G401.6 (cell line): ENCODE results near the gene S100A14.
"Not testable (repeated sequence)": the region's sequence is repeated elsewhere in the genome, so short reads cannot be mapped to it uniquely, and the experiment has no call there.

ENCODE experiments used
- FAIRE-seq: peaks from 2 replicates; lab custom pipeline; 2012; peaks lifted over from hg19 to GRCh38; lab: Jason Lieb, UNC

The S100A14 gene

GRCh38 chr1:153586347-153586746, 29.8 kb downstream of the S100A14 start:
- FAIRE-seq, result no peak

DNA sequence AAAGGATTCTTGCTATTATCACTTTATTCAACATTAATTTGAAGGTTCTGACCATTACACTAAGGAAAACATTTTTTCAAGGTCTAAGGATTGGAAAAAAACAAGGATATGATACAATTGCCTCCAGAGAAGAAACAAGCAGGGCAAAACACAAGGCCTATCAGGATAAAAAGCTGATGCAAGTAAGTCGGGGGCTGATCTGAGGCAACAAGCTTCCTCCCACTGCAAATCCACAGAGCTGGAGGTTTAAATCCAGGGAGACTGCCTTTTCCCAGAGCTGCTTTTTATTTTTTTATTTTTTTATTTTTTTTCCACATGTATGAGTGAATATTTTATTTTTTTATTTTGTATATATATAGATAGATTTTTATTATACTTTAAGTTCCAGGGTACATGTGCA, 31.1 kb downstream of the S100A14 start:
- no peak for FAIRE-seq

GRCh38 chr1:153583976-153584375, 32.1 kb downstream of the S100A14 start:
- no peak for FAIRE-seq

GRCh38 chr1:153583514-153583913, 32.6 kb downstream of the S100A14 start:
- FAIRE-seq, result not testable (repeated sequence)

DNA sequence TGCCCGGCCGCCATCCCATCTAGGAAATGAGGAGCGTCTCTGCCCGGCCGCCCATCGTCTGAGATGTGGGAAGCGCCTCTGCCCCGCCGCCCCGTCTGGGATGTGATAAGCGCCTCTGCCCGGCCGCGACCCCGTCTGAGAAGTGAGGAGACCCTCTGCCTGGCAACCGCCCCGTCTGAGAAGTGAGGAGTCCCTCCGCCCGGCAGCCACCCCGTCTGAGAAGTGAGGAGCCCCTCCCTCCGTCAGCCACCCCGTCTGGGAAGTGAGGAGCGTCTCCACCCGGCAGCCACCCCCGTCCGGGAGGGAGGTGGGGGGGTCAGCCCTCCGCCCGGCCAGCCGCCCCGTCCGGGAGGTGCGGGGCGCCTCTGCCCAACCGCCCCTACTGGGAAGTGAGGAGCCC, 33.3 kb downstream of the S100A14 start:
- not testable (repeated sequence) for FAIRE-seq

GRCh38 chr1:153578936-153579335, 37.2 kb downstream of the S100A14 start:
- FAIRE-seq, result no peak

DNA sequence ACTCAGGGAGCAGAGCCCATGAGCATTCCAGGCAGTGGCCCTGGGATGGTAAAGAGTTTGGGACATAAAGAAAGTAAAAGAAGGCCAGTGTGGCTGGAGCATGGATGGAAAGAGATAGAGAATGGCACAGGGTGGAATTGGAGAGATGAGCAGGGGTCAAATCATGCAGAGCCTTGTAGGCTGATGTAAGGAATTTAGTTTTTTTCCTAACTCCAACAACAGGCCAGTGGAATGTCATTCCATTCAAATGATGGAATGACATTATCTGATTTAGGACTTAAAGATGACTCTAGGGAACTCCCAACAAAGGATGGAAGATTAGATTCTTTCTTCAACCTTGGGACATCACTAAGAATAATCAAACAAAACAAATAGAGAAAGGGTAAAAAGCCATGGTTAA, 37.6 kb downstream of the S100A14 start:
- no peak for FAIRE-seq

DNA sequence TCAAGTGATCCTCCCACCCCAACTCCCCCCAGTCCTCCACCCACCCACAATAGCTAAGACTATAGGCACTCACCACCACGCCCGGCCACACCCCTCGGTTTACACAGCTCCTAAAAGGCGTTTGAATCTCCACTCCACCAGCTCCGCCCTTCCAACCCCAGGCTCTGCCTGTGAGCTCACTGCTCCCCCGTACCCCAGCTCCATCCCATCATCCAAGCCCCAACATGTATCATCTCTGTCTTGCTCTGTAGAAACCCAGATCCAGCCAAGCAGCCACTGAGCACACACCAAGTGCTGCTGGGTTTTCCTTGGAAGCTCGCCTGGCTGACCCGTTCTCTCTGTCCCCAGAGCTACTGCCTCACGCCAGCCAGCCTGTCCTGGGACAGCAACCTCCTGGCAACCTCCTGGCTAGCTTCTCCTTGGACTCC, 38.5 kb downstream of the S100A14 start:
- FAIRE-seq, result no peak

DNA sequence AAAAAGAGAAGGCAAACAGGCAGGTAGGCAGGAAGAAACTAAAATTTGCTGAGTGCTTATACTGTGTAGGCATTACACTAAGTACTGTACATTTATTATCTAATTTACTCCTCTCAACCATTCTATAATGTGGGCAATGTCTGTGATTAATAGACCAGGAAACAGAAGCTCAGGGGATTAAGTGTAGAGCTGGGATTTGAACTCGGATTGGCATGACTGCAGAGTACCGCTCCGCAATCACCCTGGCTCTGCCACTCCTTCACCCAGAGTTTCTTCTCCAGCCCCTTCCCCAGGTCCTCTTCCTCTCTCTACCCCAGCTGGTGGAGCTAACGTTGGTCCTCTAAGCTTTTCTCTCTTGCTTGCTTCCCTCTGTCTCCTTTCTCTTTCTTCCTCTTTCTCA, 39.0 kb downstream of the S100A14 start:
- FAIRE-seq, result no peak

- FAIRE-seq, result not testable (repeated sequence)
Measured at GRCh38 chr1:153575497-153575896, 40.6 kb downstream of the S100A14 start.

DNA sequence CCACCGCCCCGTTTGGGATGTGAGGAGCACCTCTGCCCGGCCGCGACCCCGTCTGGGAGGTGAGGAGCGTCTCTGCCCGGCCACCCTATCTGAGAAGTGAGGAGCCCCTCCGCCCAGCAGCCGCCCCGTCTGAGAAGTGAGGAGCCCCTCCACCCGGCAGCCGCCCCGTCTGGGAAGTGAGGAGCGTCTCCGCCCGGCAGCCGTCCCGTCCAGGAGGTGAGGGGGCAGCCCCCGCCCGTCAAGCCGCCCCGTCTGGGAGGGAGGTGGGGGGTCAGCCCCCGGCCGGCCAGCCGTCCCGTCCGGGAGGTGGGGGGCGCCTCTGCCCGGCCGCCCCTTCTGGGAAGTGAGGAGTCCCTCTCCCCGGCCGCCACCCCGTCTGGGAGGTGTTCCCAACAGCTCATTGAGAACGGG, 41.0 kb downstream of the S100A14 start:
- FAIRE-seq, result not testable (repeated sequence)

- no peak for FAIRE-seq
Measured at GRCh38 chr1:153573351-153573750, 42.8 kb downstream of the S100A14 start.

- FAIRE-seq, result no peak
Measured at GRCh38 chr1:153572569-153573015, 43.5 kb downstream of the S100A14 start.

GRCh38 chr1:153571706-153572105, 44.4 kb downstream of the S100A14 start:
- no peak for FAIRE-seq

- no peak for FAIRE-seq
Measured at GRCh38 chr1:153570874-153571273, 45.3 kb downstream of the S100A14 start.

DNA sequence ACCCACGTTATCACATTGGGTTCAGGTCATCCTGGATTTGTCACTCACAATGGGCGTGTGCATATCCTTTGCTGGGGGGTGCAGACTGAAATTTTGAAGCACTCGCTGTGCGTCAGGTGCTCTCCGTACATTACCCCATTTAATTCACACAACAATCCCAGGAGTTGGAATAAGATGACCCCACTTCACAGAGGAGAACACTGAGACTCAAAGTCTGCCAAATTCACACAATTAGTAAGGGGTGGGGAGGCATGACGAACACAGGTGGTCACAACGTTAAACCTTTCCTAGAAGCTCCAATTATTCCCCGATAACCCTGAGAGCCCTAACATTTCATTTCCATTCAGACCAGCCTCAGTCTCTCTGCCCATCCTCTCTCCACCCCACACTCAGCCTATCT, 46.7 kb downstream of the S100A14 start:
- no peak for FAIRE-seq

DNA sequence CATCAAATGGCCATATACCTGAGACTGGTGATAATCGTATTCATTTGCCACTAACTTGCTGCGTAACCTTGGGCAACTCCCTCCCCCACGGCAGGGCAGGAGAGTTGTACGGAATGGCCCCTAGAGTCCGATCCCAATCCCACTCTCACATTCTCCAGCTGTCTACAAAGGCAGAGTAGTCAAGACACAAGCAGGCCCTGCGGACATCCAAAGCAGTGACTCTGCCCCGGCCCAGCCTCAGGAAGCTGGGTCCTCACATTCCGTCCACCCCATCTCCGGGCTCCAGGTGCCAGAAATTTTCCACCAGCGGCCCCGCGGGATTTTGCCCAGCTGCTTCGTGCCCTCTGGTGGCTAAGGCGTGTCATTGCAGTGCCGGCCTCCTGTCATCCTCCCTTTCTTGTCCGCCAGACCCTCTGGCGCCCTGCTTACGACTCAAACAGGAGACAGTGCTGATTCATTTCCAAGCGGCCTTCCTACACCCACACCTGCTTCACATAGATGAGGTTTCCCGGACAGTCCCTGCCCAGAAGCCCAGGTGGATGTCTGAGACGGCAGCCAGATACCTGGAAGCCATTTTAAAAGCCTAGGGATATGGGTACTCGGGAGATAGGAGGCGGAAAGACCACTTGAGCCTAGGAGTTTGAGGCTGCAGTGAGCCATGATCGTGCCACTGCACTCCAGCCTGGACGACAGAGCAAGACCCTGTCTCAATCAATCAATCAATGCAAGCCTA, 47.6 kb downstream of the S100A14 start:
- peak; percentile 87 for FAIRE-seq

DNA sequence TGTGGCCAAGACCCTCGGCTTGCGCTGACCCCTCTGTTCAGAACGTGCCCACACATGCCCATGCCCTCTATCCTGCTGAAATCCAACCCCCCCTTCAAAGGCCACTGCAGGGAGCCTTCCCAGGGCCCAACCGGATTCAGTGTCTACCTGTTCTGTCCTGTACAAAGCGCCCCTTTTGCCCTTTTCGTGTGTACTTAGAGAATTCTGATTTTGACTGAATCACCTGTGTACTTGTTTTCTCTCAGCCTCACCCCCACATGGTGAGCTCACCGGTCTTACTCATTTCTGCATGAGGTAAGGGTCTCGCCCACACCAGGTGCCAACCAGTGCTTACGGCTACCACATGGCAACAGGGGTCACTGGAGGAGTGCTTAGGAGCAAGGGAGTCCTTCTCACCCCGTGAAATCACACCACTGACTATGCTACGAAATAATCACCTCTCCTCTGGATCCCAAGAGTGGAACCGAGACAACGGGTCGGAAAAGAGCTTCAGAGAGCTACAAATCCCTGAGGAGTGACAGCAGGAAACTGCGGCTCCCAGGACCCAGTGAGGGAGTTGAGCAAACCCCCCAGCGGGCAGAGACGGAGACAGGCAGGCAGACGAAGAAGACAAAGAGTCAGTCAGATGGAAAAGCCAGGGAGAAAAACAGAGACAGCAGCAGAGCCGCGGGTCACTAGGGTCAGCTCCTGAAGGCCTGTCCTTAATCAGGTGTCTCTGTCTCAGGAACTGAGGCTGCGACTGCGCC, 48.3 kb downstream of the S100A14 start:
- no peak for FAIRE-seq

GRCh38 chr1:153566414-153567371, 49.4 kb downstream of the S100A14 start:
- FAIRE-seq, result peak; percentile 87

DNA sequence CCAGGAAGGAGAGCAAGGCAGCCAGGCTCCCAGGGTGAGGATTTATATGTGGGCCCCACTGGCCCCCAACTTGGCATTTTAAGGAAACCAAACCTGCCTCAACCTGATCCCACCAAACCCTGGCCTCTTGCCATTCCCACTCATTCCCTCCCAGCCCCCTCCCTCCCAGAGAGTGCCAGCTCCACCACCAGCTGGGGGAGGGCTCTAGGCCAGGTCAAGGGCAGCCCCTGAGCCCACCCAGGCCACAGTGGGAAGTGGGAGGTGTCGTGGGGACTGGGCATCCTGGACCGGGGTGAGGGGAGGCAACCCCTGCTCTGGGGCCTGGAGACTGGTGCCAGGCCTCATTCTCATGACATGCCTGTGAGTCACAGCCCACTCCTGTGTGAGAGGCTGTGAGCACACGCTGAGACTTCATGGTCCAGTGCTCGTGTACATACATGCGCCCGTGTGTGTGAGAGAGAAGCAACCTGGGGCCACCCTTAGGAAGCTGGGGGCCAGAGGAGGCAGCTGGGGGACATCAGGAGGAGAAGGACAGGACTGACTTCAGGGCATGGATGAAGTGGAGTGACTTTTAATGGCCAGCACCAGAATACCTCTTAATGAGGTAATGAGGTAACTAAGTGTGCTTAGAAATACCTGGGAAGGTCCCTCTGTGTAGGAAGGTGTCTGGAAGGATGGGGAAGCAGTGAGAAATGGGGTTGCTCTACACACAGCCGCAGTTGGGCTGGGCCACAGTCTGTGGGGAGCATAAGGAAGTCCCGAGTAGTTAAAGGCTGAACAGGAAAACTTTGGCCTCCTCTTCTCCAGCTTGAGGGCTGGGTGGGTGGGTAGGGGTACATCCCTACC, 50.4 kb downstream of the S100A14 start, which contains the start of gene S100A2:
S100A2 (minus strand) TSS at position 316 of the 846 bp plus-strand sequence. CDS start 1,967 bp downstream, outside the sequence.
- no peak for FAIRE-seq
